ENCODE data around the gene DGAT2.

GRCh38 chr11:75759832-75760231 lies 8.7 kb upstream of the DGAT2 start:
- TF ChIP-seq, protein P1, sequence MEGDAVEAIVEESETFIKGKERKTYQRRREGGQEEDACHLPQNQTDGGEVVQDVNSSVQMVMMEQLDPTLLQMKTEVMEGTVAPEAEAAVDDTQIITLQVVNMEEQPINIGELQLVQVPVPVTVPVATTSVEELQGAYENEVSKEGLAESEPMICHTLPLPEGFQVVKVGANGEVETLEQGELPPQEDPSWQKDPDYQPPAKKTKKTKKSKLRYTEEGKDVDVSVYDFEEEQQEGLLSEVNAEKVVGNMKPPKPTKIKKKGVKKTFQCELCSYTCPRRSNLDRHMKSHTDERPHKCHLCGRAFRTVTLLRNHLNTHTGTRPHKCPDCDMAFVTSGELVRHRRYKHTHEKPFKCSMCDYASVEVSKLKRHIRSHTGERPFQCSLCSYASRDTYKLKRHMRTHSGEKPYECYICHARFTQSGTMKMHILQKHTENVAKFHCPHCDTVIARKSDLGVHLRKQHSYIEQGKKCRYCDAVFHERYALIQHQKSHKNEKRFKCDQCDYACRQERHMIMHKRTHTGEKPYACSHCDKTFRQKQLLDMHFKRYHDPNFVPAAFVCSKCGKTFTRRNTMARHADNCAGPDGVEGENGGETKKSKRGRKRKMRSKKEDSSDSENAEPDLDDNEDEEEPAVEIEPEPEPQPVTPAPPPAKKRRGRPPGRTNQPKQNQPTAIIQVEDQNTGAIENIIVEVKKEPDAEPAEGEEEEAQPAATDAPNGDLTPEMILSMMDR (IDR thresholded peaks at IDR 0.05): no peak
- no peak for TF ChIP-seq POLR2A (IDR thresholded peaks at IDR 0.05)

Data from Peyer's patch (tissue), 4 donors.